ENCODE results near the gene METTL14.

- TF ChIP-seq CTCF (IDR thresholded peaks at IDR 0.05; ENCODE audit: borderline replicate concordance, extremely low read depth, low read length, poor library complexity, severe bottlenecking), result no peak
- TF ChIP-seq EZH2 (IDR thresholded peaks at IDR 0.05; ENCODE audit: borderline replicate concordance, low read depth, low read length, severe bottlenecking), result no peak
These were observed 73.1 kb downstream of the METTL14 start for GRCh38 chr4:118758293-118758692.

Data from DND-41 (cell line).